Vagina (tissue), 2 donors: Measurements from ENCODE around the gene TMEM135.

Source experiments
- CTCF ChIP-seq, 3 experiments: fragments of 450-650 bp in 2 of 3; fragments of 200-600 bp in 1 of 3; sonication (generic) in 1 of 3; IDR thresholded peaks; one replicate each; pipeline ENCODE4 v1.5.1; 2017 to 2019; ENCODE audit warnings: antibody characterized with exemption in 3 of 3, mild to moderate bottlenecking in 2 of 3, moderate library complexity in 2 of 3
- POLR2A ChIP-seq, 2 donors: fragments of 450-650 bp; IDR thresholded peaks; one replicate each; pipeline ENCODE4 v1.6.1; 2017; ENCODE audit warnings: antibody characterized with exemption in 2 of 2, mild to moderate bottlenecking in 2 of 2, moderate library complexity in 2 of 2

GRCh38 chr11:87092159-87092558 lies 54.4 kb downstream of the TMEM135 start:
- TF ChIP-seq CTCF (IDR thresholded peaks at IDR 0.05): no peak
- TF ChIP-seq POLR2A (IDR thresholded peaks at IDR 0.05): no peak
